Stomach (tissue), 9 donors: ENCODE data around the gene RAD9A. TPM values are rescaled to one million over a fixed set of nuclear protein-coding genes. Genes with fewer than 3 reads are reported as not detected.
A peak's percentile ranks its signal among the peaks of the same experiment; 100 is the strongest.

Experiments used
- DNase-seq, 2 donors: peaks; one replicate each; pipeline versions ENCODE4 v3.0.0 to v3.0.0-alpha.2; 2013 to 2019
- H3K27ac ChIP-seq, 5 donors: fragments of 200-600 bp in 4 of 5; sonication (generic) in 4 of 5; one replicate each; pipeline ENCODE4 v1.5.1; 2013 to 2019; ENCODE audit warnings: mild to moderate bottlenecking in 1 of 5, moderate library complexity in 1 of 5
- H3K27me3 ChIP-seq, 3 donors: fragments of 200-600 bp; sonication (generic); one replicate each; pipeline ENCODE4 v1.5.1; 2017 to 2019; ENCODE audit warnings: mixed run types in 1 of 3
- H3K36me3 ChIP-seq, 4 donors: fragments of 200-600 bp; sonication (generic); 1 replicate in 3 of 4; 2 replicates in 1 of 4; pipeline ENCODE4 v1.5.1; 2016 to 2019
- H3K4me1 ChIP-seq, 4 donors: fragments of 200-600 bp; sonication (generic); one replicate each; pipeline ENCODE4 v1.5.1; 2016 to 2019
- H3K4me3 ChIP-seq, 4 donors: fragments of 200-600 bp; sonication (generic) in 3 of 4; one replicate each; pipeline ENCODE4 v1.5.1; 2016 to 2019; ENCODE audit warnings: mild to moderate bottlenecking in 1 of 4
- H3K9me3 ChIP-seq, 4 donors: fragments of 200-600 bp; sonication (generic); one replicate each; pipeline ENCODE4 v1.5.1; 2016 to 2019
- CTCF ChIP-seq, 7 experiments: fragments of 450-650 bp in 4 of 7; fragments of 200-600 bp in 3 of 7; sonication (generic) in 3 of 7; IDR thresholded peaks; one replicate each; pipeline ENCODE4 v1.5.1; 2016 to 2019; ENCODE audit warnings: antibody characterized with exemption in 7 of 7, control low read depth in 2 of 7, mild to moderate bottlenecking in 1 of 7
- EP300 ChIP-seq: sonication (generic); formaldehyde crosslinking; IDR thresholded peaks from one replicate; pipeline ENCODE4 v1.6.1; 2017; ENCODE audit warnings: antibody characterized with exemption
- POLR2A ChIP-seq, 4 donors: fragments of 450-650 bp; IDR thresholded peaks; one replicate each; pipeline ENCODE4 v1.6.1; 2016; ENCODE audit warnings: antibody characterized with exemption in 4 of 4, control low read depth in 2 of 4, mild to moderate bottlenecking in 1 of 4, moderate library complexity in 1 of 4
- POLR2AphosphoS5 ChIP-seq, 3 donors: sonication (generic); formaldehyde crosslinking; IDR thresholded peaks; one replicate each; pipeline ENCODE4 v1.6.1; 2016; ENCODE audit warnings: antibody characterized with exemption in 3 of 3
- WGBS, 5 donors: extraction: QIAGEN DNeasy Blood & Tissue Kit in 3 of 5; methylation state at CpG; one replicate each; pipeline versions ENCODE4 v1.1.5 to v1.1.7; 2013 to 2018; 5-methylcytosine and 5-hydroxymethylcytosine counted together
- intact Hi-C: fragments of 100-400 bp; cut with DNase I; formaldehyde crosslinking; loops from one replicate; pipeline ENCODE4 v1.15.1; 2023; ENCODE audit warnings: low total_unique reads
- polyA plus RNA-seq, 3 donors: library from polyadenylated mRNA; stranded (reverse); fragments of 200-250 nt; gene quantifications; one replicate each; pipeline ENCODE4 v1.2.3, GENCODE V29; 2013
- total RNA-seq, 5 donors: library from RNA; depleted of rRNA; stranded (reverse); fragments of >200 nt; gene quantifications; one replicate each; pipeline versions ENCODE4 v1.1.0 to v1.2.3, GENCODE V29; 2014 to 2016
- donor health status: healthy with polysubstance abuse.
- donor health status: Bipolar disorder and iron deficiency.
- donor health status: healthy.

The RAD9A gene
- total and polyA plus RNA-seq, 8 donors: 7.0 to 88.9 (median 28.7) TPM

GRCh38 chr11:67364169-67364568 is 27.6 kb upstream of the RAD9A start:
- no peak for DNase-seq
- Histone ChIP-seq H3K27me3 (no peaks in the 10 kb centered on the region), H3K27ac (no peak overlapping the region), H3K4me3 (no peak overlapping the region), H3K9me3 (no peaks in the 10 kb centered on the region), H3K36me3 (peaks cover 3 to 27% (median 14%) of the 10 kb centered on the region in 4 donors), H3K4me1 (peaks cover 19 to 50% (median 33%) of the 10 kb centered on the region in 4 donors)
- 84 to 89% (median 88%) methylated on average over 3 of the region's 3 CpGs for WGBS, 5 donors
- intact Hi-C loops: no loop called here
- no peak for TF ChIP-seq CTCF (IDR thresholded peaks at IDR 0.05)
- TF ChIP-seq POLR2A (IDR thresholded peaks at IDR 0.05): no peak
- no peak for TF ChIP-seq EP300
- TF ChIP-seq POLR2AphosphoS5 (IDR thresholded peaks at IDR 0.05): no peak

- Histone ChIP-seq H3K27me3 (no peaks in the 10 kb centered on the region), H3K36me3 (peaks cover 3 to 27% (median 14%) of the 10 kb centered on the region in 4 donors), H3K4me1 (peaks cover 22 to 59% (median 40%) of the 10 kb centered on the region in 4 donors), H3K27ac (peak overlapping the region in 1 of 5 donors; percentile 93), H3K9me3 (no peaks in the 10 kb centered on the region), H3K4me3 (no peak overlapping the region)
- DNase-seq: peak in 1 of 2 donors; percentile 58
- intact Hi-C loops: no loop called here
- TF ChIP-seq POLR2A (IDR thresholded peaks at IDR 0.05) (no peak), POLR2AphosphoS5 (IDR thresholded peaks at IDR 0.05) (no peak), EP300 (no peak), CTCF (IDR thresholded peaks at IDR 0.05) (no peak)
- 78 to 90% (median 85%) methylated on average over 17 to 24 of the region's 24 CpGs for WGBS, 5 donors
Observed at GRCh38 chr11:67364783-67365722, 26.7 kb upstream of the RAD9A start.

- peaks cover 30 to 67% (median 47%) of the 10 kb centered on the region in 4 donors for H3K4me1 ChIP-seq
- intact Hi-C loops: no loop called here
- no peaks in the 10 kb centered on the region for H3K27me3 ChIP-seq
- H3K4me3 ChIP-seq: no peak overlapping the region
- WGBS, 5 donors: 69 to 82% (median 73%) methylated on average over 14 of the region's 14 CpGs
- H3K9me3 ChIP-seq: no peaks in the 10 kb centered on the region
- peak overlapping the region in 4 of 5 donors; percentile 25 to 93 (median 48) for H3K27ac ChIP-seq
- H3K36me3 ChIP-seq: peaks cover 3 to 27% (median 14%) of the 10 kb centered on the region in 4 donors
- DNase-seq: peak in 1 of 2 donors; percentile 58
- TF ChIP-seq EP300: no peak
- no peak for TF ChIP-seq POLR2A (IDR thresholded peaks at IDR 0.05)
- no peak for TF ChIP-seq CTCF (IDR thresholded peaks at IDR 0.05)
- no peak for TF ChIP-seq POLR2AphosphoS5 (IDR thresholded peaks at IDR 0.05)
Observed at GRCh38 chr11:67365736-67366444, 25.9 kb upstream of the RAD9A start.

- H3K4me1 ChIP-seq: peaks cover 36 to 74% (median 53%) of the 10 kb centered on the region in 4 donors
Observed at GRCh38 chr11:67366546-67366945, 25.2 kb upstream of the RAD9A start.

More at GRCh38 chr11:67366546-67366945, 25.2 kb upstream of the RAD9A start:
- peaks cover 3 to 27% (median 14%) of the 10 kb centered on the region in 4 donors for H3K36me3 ChIP-seq
- peak overlapping the region in 4 of 5 donors; percentile 43 to 99 (median 73) for H3K27ac ChIP-seq
- DNase-seq: peak in 1 of 2 donors; percentile 86
- 44 to 64% (median 50%) methylated on average over 8 of the region's 8 CpGs for WGBS, 5 donors
- intact Hi-C loops: no loop called here
- no peak overlapping the region for H3K4me3 ChIP-seq
- no peak for TF ChIP-seq CTCF (IDR thresholded peaks at IDR 0.05)
- H3K27me3 ChIP-seq: no peaks in the 10 kb centered on the region
- H3K9me3 ChIP-seq: no peaks in the 10 kb centered on the region
